BJ (cell line): ENCODE measurements around the gene SEMA4B. TPM values are rescaled to one million over a fixed set of nuclear protein-coding genes. Genes with fewer than 3 reads are reported as not detected.

Experiments used
- CTCF ChIA-PET: fragments of 350-600 bp; formaldehyde crosslinking; extraction: SDS; loops from one replicate; lab custom pipeline; 2021; ENCODE audit warnings: antibody characterized with exemption, inconsistent platforms; lab: Yijun Ruan, JAX
- POLR2A ChIA-PET: fragments of 300-600 bp; sonication (Branson Sonifier 250); formaldehyde crosslinking; extraction: SDS; loops from one replicate; lab custom pipeline; 2021; ENCODE audit warnings: antibody characterized with exemption; lab: Charles Lee
- DNase-seq: peaks from one replicate; pipeline ENCODE4 v3.0.0-alpha.2; 2011; ENCODE audit warnings: low read depth
- H3K27me3 ChIP-seq: 2 replicates; pipeline ENCODE4 v1.6.0; 2011; ENCODE audit warnings: low read length; ENCODE audit not compliant: control insufficient read depth, insufficient read depth
- H3K36me3 ChIP-seq: 2 replicates; pipeline ENCODE4 v1.5.1; 2011; ENCODE audit warnings: low read length; ENCODE audit not compliant: control insufficient read depth, insufficient read depth
- H3K4me3 ChIP-seq: 2 replicates; pipeline ENCODE4 v1.5.1; 2011; ENCODE audit warnings: low read depth, mild to moderate bottlenecking, control low read depth, low read length
- polyA plus RNA-seq: library from polyadenylated mRNA; depleted of rRNA; stranded (reverse); fragments of >200 nt; gene quantifications from 2 replicates; pipeline ENCODE4 v1.2.3, GENCODE V29; 2011
- TF ChIP-seq, protein P1 (sequence below): IDR thresholded peaks from 2 replicates; pipeline ENCODE4 v1.5.1; 2011; ENCODE audit warnings: low read depth, mild to moderate bottlenecking, control low read depth, inconsistent platforms, low read length, moderate library complexity; ENCODE audit not compliant: insufficient read depth

Gene SEMA4B
- polyA plus RNA-seq, 1 experiment, result 17.5 TPM

DNA sequence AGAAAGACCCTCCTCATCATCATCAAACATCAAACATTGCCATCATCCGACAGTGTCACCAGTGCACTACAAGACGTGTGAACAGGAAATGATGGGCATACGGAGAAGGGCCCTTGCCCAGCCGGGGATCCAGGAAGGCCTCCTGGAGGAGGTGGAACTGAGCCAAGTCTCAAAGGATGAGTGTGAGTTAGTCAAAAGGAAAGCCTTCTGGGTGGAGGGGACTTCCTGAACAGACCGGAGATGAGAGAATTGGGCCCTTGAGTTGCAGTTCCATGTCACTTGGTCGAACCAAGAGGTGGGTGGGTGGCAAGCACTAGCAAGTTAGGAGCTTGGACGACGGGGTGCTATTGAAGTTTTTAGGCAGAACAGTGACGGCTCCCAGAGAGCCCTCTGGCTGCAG is 8.5 kb downstream of the SEMA4B start:
- no peak for DNase-seq
- Histone ChIP-seq H3K27me3 (no peaks in the 10 kb centered on the region), H3K36me3 (peaks cover 5% of the 10 kb centered on the region; the same call in 1 of the 2 replicates), H3K4me3 (no peak overlapping the region)
- CTCF ChIA-PET, result interaction anchor here (1.4 kb wide), 1 partner anchor 12 kb away, joined by 4 read pairs; no protein-coding TSS in a partner anchor
- POLR2A ChIA-PET, result no interaction called here
- TF ChIP-seq, protein P1, sequence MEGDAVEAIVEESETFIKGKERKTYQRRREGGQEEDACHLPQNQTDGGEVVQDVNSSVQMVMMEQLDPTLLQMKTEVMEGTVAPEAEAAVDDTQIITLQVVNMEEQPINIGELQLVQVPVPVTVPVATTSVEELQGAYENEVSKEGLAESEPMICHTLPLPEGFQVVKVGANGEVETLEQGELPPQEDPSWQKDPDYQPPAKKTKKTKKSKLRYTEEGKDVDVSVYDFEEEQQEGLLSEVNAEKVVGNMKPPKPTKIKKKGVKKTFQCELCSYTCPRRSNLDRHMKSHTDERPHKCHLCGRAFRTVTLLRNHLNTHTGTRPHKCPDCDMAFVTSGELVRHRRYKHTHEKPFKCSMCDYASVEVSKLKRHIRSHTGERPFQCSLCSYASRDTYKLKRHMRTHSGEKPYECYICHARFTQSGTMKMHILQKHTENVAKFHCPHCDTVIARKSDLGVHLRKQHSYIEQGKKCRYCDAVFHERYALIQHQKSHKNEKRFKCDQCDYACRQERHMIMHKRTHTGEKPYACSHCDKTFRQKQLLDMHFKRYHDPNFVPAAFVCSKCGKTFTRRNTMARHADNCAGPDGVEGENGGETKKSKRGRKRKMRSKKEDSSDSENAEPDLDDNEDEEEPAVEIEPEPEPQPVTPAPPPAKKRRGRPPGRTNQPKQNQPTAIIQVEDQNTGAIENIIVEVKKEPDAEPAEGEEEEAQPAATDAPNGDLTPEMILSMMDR, result no peak

DNA sequence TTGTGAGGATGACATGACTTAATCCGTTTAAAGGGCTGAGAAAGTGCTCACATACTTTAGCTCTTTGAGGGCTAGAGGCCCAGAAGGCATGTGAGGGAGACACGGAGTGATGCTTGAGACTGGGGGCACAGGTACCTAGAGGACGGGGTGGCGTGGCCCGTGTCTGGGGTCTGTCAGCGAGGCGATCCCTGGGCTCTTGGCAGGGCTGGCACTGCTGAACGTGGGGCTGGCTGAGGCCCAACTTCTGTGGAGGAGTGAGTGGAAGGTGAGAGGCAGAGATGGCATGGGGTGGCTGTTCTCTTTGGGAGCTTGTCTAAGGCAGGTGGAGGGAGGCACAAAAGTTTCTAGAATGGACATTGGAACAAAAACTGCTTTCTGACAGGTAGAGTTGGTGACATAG is 9.5 kb downstream of the SEMA4B start:
- Histone ChIP-seq H3K4me3 (no peak overlapping the region), H3K36me3 (peaks cover 3% of the 10 kb centered on the region; the same call in 1 of the 2 replicates), H3K27me3 (no peaks in the 10 kb centered on the region)
- ChIA-PET POLR2A (no interaction called here), CTCF (no interaction called here)
- DNase-seq, result no peak
- TF ChIP-seq, protein P1, result no peak

DNA sequence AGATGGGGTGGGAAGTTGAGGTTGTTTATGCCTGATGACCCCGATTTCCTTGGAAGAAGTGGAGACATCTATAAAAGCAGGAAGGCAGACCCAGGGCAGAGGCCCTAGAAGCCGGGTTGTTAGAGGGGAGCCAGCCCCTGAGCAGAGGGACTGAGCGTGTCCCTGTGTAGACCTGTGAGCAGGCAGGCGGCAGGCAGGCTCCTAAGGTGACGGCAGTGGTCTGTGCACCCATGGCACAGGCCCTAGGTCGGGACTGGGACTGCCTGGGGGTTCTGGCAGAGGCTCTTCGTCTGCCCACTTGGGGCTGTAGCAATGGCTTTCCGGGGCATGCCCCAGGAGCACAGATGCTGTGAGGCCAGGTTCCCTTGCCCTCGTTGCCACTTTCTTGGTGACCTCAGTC is 9.9 kb downstream of the SEMA4B start:
- ChIA-PET CTCF (no interaction called here), POLR2A (no interaction called here)
- Histone ChIP-seq H3K27me3 (no peaks in the 10 kb centered on the region), H3K4me3 (no peak overlapping the region), H3K36me3 (peaks cover 3% of the 10 kb centered on the region; the same call in 1 of the 2 replicates)
- TF ChIP-seq, protein P1, result no peak
- DNase-seq, result no peak

DNA sequence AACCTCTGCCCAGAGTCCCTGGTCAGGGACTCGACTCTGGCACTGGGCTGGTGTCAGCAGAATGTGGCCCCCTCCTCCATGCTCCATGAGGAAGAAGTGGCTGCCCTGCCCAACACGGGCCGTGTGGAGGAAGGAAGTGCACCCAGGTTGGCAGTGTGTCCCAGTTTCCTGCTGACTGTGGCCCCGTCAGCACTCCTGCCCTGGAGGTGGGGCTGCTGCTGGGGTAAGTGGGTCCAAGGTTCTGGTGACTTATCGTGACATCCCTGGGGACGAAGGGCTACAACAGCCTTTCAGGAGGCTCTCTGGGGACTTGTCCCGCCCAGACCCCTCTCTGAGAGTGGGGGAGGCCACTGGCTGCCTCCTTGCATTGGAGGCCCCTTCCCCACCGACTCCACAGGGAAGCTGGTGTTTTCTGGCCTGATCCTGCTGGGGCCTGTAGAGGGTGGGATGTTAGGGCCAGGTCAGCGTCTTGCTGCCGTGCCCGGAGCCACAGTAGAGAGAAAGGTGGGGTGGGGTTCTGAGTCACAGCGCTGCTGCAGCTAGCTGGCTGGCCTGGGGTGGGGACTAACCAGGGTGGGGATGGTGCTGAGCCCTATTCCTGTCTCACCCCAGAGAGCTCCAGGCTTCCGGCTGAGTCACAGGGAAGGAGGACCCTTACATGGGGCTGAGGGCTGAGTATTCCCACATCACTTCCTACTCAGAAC is 10.5 kb downstream of the SEMA4B start:
- no peak for DNase-seq
- TF ChIP-seq, protein P1, result no peak
- CTCF ChIA-PET, result interaction anchor here (1.0 kb wide), 1 partner anchor 10 kb away, joined by 4 read pairs; no protein-coding TSS in a partner anchor
- Histone ChIP-seq H3K4me3 (no peak overlapping the region), H3K27me3 (no peaks in the 10 kb centered on the region), H3K36me3 (peaks cover 2% of the 10 kb centered on the region; the same call in 1 of the 2 replicates)
- POLR2A ChIA-PET, result interaction anchor here (0.6 kb wide), 1 partner anchor 99 kb away, joined by 3 read pairs; no protein-coding TSS in a partner anchor

DNA sequence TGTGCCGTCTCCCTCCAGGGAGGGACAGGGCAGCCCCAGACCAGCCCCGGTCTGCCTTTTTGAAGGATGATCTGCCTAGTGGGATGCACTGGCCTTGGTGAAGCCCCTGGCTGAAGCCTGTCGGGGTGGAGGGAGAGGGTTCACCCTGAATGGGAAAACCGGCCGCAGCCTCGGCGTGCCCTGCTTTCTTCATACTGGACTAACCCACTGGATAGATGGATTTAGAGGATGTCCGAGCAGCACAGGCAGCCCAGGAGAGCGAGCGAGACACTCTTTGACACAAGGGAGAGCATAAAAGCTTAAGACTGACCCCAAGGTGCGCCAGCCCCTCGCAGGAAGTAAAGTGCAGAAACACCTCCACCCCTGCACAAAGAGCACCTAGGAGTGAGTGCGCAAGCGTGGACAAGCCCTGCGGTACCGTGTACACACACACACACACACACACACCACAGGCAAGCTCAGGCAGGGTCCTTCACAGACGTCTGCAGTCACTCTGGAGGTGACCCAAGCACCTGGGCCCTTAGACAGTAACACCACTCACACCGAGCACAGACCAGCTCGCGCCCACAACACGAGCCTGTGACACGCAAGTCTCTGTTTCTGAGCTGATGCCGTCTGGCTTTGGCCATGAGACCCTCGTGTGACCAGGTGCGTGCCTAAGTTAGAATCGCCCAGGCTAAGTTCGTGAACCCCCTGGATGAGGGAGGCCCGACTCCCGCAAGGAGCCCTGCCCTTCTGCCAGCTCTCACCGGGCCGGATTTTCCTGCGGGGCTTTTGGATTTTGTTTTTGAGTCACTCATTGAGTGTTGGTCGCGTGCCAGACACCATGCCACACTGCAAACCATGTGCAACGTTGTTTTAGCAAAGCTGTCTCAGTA is 11.3 kb downstream of the SEMA4B start:
- H3K27me3 ChIP-seq, result no peaks in the 10 kb centered on the region
- H3K36me3 ChIP-seq, result peaks cover 2% of the 10 kb centered on the region; the same call in 1 of the 2 replicates
- no peak for DNase-seq
- TF ChIP-seq, protein P1, result no peak
- H3K4me3 ChIP-seq, result no peak overlapping the region
- POLR2A ChIA-PET, result interaction anchor here (0.6 kb wide), 1 partner anchor 99 kb away, joined by 3 read pairs; no protein-coding TSS in a partner anchor
- CTCF ChIA-PET, result interaction anchor here (1.0 kb wide), 1 partner anchor 9 kb away, joined by 4 read pairs; no protein-coding TSS in a partner anchor
